IMR-90 (cell line): ENCODE measurements around the gene C1QTNF3. TPM values are rescaled to one million over a fixed set of nuclear protein-coding genes. Genes with fewer than 3 reads are reported as not detected.
A peak's percentile ranks its signal among the peaks of the same experiment; 100 is the strongest.

ENCODE experiments used
- ATAC-seq: fragments of 200-7000 bp; cut with Tn5 transposase; 2 replicates; pipeline ENCODE4 v1.9.1; 2020; ENCODE audit warnings: low read depth, mild to moderate bottlenecking, moderate library complexity
- BruUV-seq: library from RNA; stranded (reverse); fragments of 400-500 nt; replicated peaks from 2 replicates; lab custom pipeline; 2021; lab: Mats Ljungman, UMichigan
- CTCF ChIA-PET: fragments of 300-600 bp; formaldehyde crosslinking; extraction: SDS; loops from one replicate; lab custom pipeline; 2021; ENCODE audit warnings: antibody characterized with exemption; lab: Yijun Ruan, JAX
- POLR2A ChIA-PET: fragments of 300-600 bp; sonication (Branson Sonifier 250); formaldehyde crosslinking; loops from one replicate; lab custom pipeline; 2022; ENCODE audit warnings: antibody characterized with exemption; ENCODE audit not compliant: unreplicated experiment; lab: Charles Lee
- DNase-seq: peaks from one replicate; pipeline ENCODE4 v3.0.0; 2013
- H2AFZ ChIP-seq: replicated peaks from 2 replicates; pipeline ENCODE3; 2013; ENCODE audit warnings: low read length, mild to moderate bottlenecking; ENCODE audit not compliant: poor library complexity
- H2AK5ac ChIP-seq: 2 replicates; pipeline ENCODE4 v1.6.1; 2013; ENCODE audit warnings: low read depth, low read length, inconsistent platforms
- H2AK9ac ChIP-seq: replicated peaks from 2 replicates; pipeline ENCODE3; 2013; ENCODE audit warnings: mild to moderate bottlenecking, low read depth, low read length, moderate library complexity; ENCODE audit not compliant: poor library complexity
- H2BK120ac ChIP-seq: 2 replicates; pipeline ENCODE4 v1.6.1; 2013; ENCODE audit warnings: low read depth, low read length, inconsistent platforms
- H2BK15ac ChIP-seq: 3 replicates; pipeline ENCODE4 v1.6.1; 2013; ENCODE audit warnings: low read depth, low read length, inconsistent platforms
- H2BK20ac ChIP-seq: 2 replicates; pipeline ENCODE4 v1.6.1; 2013; ENCODE audit warnings: low read depth, mild to moderate bottlenecking, inconsistent platforms, low read length, moderate library complexity
- H2BK5ac ChIP-seq: 2 replicates; pipeline ENCODE4 v1.6.1; 2013; ENCODE audit warnings: mild to moderate bottlenecking, low read depth, low read length, inconsistent platforms; ENCODE audit not compliant: poor library complexity, severe bottlenecking
- H3K14ac ChIP-seq: replicated peaks from 2 replicates; pipeline ENCODE4 v1.6.1; 2013; ENCODE audit warnings: low read depth, low read length, inconsistent platforms
- H3K18ac ChIP-seq: 2 replicates; pipeline ENCODE4 v1.6.1; 2013; ENCODE audit warnings: low read depth, low read length, control low read depth
- H3K23ac ChIP-seq: 2 replicates; pipeline ENCODE4 v1.6.1; 2013; ENCODE audit warnings: low read depth, low read length, inconsistent platforms
- H3K27ac ChIP-seq: 2 replicates; pipeline ENCODE4 v1.5.1; 2013; ENCODE audit warnings: mild to moderate bottlenecking, control low read depth, low read length; ENCODE audit not compliant: insufficient read depth
- H3K27me3 ChIP-seq: 2 replicates; pipeline ENCODE4 v1.6.1; 2013; ENCODE audit warnings: low read length; ENCODE audit not compliant: control insufficient read depth, insufficient read depth
- H3K36me3 ChIP-seq: 2 replicates; pipeline ENCODE4 v1.6.1; 2013; ENCODE audit warnings: low read length, mixed read lengths; ENCODE audit not compliant: control insufficient read depth, insufficient read depth
- H3K4ac ChIP-seq: 2 replicates; pipeline ENCODE4 v1.6.1; 2013; ENCODE audit warnings: low read depth, low read length, inconsistent platforms
- H3K4me1 ChIP-seq: 2 replicates; pipeline ENCODE4 v1.6.1; 2013; ENCODE audit warnings: low read length, mixed read lengths; ENCODE audit not compliant: control insufficient read depth, insufficient read depth
- H3K4me2 ChIP-seq: 2 replicates; pipeline ENCODE4 v1.6.1; 2013; ENCODE audit warnings: low read depth, mild to moderate bottlenecking, control low read depth, low read length, moderate library complexity
- H3K4me3 ChIP-seq: 2 replicates; pipeline ENCODE4 v1.5.1; 2013; ENCODE audit warnings: low read depth, mild to moderate bottlenecking, control low read depth, low read length, moderate library complexity; ENCODE audit not compliant: insufficient read depth
- H3K56ac ChIP-seq: 2 replicates; pipeline ENCODE4 v1.6.1; 2013; ENCODE audit warnings: low read length, inconsistent platforms; ENCODE audit not compliant: insufficient read depth; ENCODE audit errors: extremely low read depth
- H3K79me1 ChIP-seq, 2 experiments: 2 replicates each; pipeline ENCODE4 v1.6.1; 2013; ENCODE audit warnings: low read length in 2 of 2, inconsistent platforms in 1 of 2, low read depth in 1 of 2
- H3K9ac ChIP-seq: 2 replicates; pipeline ENCODE4 v1.6.1; 2013; ENCODE audit warnings: low read depth, low read length, control low read depth
- H3K9me1 ChIP-seq: 2 replicates; pipeline ENCODE4 v1.6.1; 2013; ENCODE audit warnings: low read length, inconsistent platforms; ENCODE audit not compliant: insufficient read depth
- H3K9me3 ChIP-seq: 2 replicates; pipeline ENCODE4 v1.6.1; 2013; ENCODE audit warnings: low read length; ENCODE audit not compliant: control insufficient read depth, insufficient read depth
- H4K20me1 ChIP-seq: 2 replicates; pipeline ENCODE4 v1.6.1; 2013; ENCODE audit warnings: low read length, inconsistent platforms; ENCODE audit not compliant: insufficient read depth
- H4K5ac ChIP-seq: 2 replicates; pipeline ENCODE4 v1.6.1; 2013; ENCODE audit warnings: mild to moderate bottlenecking, low read depth, low read length, control low read depth
- H4K8ac ChIP-seq, 2 experiments: 2 replicates each; pipeline ENCODE4 v1.6.1; 2013; ENCODE audit warnings: low read depth in 2 of 2, low read length in 2 of 2, control low read depth in 1 of 2, inconsistent platforms in 1 of 2
- H4K91ac ChIP-seq: 2 replicates; pipeline ENCODE4 v1.6.1; 2013; ENCODE audit warnings: low read depth, low read length, inconsistent platforms; ENCODE audit not compliant: insufficient read depth
- BHLHE40 ChIP-seq: fragments of 150-350 bp; IDR thresholded peaks from 2 replicates; pipeline ENCODE4 v1.6.1; 2016; ENCODE audit warnings: mild to moderate bottlenecking, low read depth, low read length
- CEBPB ChIP-seq: IDR thresholded peaks from 2 replicates; pipeline ENCODE4 v1.6.1; 2012; ENCODE audit warnings: low read depth, low read length, improper control_type of control experiment
- WGBS, 2 experiments: methylation state at CpG; one replicate each; pipeline versions ENCODE4 v1.1.5 to v1.1.7; 2013; ENCODE audit warnings: missing lambda C conversion rate in 2 of 2; ENCODE audit not compliant: insufficient read length in 1 of 2; ENCODE audit errors: extremely low coverage in 2 of 2; 5-methylcytosine and 5-hydroxymethylcytosine counted together
- dilution Hi-C: fragments of 300-500 bp; cut with HindIII; formaldehyde crosslinking; loops from one replicate; pipeline ENCODE4 v1.14.3; 2018; ENCODE audit warnings: low sequenced_read_pairs; ENCODE audit not compliant: unreplicated experiment
- in situ Hi-C: fragments of 300-500 bp; cut with MboI; formaldehyde crosslinking; loops from 3 replicates; pipeline ENCODE4 v1.14.3; 2019; ENCODE audit warnings: low sequenced_read_pairs, inconsistent platforms, mixed read lengths
- intact Hi-C: fragments of 100-400 bp; cut with micrococcal nuclease; formaldehyde crosslinking; loops from 2 replicates; pipeline ENCODE4 v1.10.0; 2022
- polyA plus RNA-seq, 3 experiments: library from polyadenylated mRNA; depleted of rRNA; stranded (reverse); fragments of >200 nt; gene quantifications; 2 replicates each; pipeline ENCODE4 v1.2.3, GENCODE V29; 2012; ENCODE audit warnings: low replicate concordance in 1 of 3
- total RNA-seq: library from RNA; depleted of rRNA; stranded (reverse); fragments of >200 nt; gene quantifications from 2 replicates; pipeline ENCODE4 v1.2.3, GENCODE V29; 2012

C1QTNF3 gene
- total and polyA plus RNA-seq, 2 of the 4 experiments (the other 2 are of a cell fraction), result 1.0 to 1.4 TPM

DNA sequence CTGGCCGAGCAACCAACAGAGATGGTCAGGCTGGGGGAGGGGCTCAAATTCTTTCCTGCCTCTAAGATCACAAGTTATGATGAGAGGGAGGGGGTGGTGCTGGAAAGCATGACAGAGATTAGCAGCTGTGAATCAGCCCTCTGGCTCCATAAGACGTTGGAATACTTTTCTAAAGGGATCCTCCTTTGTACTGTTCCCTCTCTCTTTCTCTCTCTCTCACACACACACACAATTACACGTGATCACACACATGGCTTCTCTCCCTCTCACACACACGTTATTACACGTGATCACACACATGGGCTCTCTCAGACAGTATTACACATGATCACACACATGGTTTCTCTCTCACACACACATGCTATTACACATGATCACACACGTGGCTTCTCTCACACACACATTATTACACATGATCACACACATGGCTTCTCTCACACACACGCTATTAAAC, 58.3 kb downstream of the C1QTNF3 start, which contains the start of gene SLC45A2:
TSS of gene SLC45A2 (minus strand) at position 23 of the 454 bp plus-strand sequence. CDS start 110 bp downstream, outside the sequence.
- Histone ChIP-seq H3K56ac (no peak within 1 kb of the TSS), H3K4me3 (no peak within 1 kb of the TSS), H2AFZ (no peak within 1 kb of the TSS), H3K9me3 (peaks cover 2% of the 10 kb centered on the region; the same call in 1 of the 2 replicates), H3K14ac (peak within 1 kb of the TSS; percentile 55; the same call in 1 of the 2 replicates), H2AK9ac (peak within 1 kb of the TSS; percentile 65), H2BK15ac (no peak within 1 kb of the TSS), H3K4ac (no peak within 1 kb of the TSS), H3K9ac (no peak within 1 kb of the TSS), H4K5ac (no peak within 1 kb of the TSS), H3K36me3 (peaks cover 6% of the 10 kb centered on the region), H3K18ac (peak within 1 kb of the TSS; percentile 49; the same call in 1 of the 2 replicates), H4K8ac (no peak within 1 kb of the TSS), H3K79me1 (no peaks in the 10 kb centered on the region), H3K4me1 (peaks cover 4% of the 10 kb centered on the region; the same call in 1 of the 2 replicates), H2BK120ac (no peak within 1 kb of the TSS), H2AK5ac (no peak within 1 kb of the TSS; the same call in 1 of the 2 replicates), H2BK5ac (peak within 1 kb of the TSS; percentile 58), H3K9me1 (peaks cover 4% of the 10 kb centered on the region; the same call in 1 of the 2 replicates), H3K27me3 (no peaks in the 10 kb centered on the region), H2BK20ac (no peak within 1 kb of the TSS), H3K27ac (no peak within 1 kb of the TSS), H4K20me1 (no peaks in the 10 kb centered on the region), H3K4me2 (peak within 1 kb of the TSS; percentile 14; the same call in 1 of the 2 replicates), H3K23ac (no peak within 1 kb of the TSS), H4K91ac (no peak within 1 kb of the TSS)
- 67 to 100% methylated on average over 2 to 6 of the region's 7 CpGs for WGBS, 2 experiments
- no TSS peak for BruUV-seq
- TF ChIP-seq BHLHE40, result peak; percentile 18; the same call in 1 of the 2 replicates
- no peak for TF ChIP-seq CEBPB
- intact Hi-C loops, result no loop called here
- DNase-seq (peak; percentile 48), ATAC-seq (peak; percentile 50)
- ChIA-PET CTCF (no interaction called here), POLR2A (no interaction called here)
- dilution Hi-C loops, result no loop called here
- in situ Hi-C loops, result loop anchor here (25.0 kb wide), 1 partner anchor 903 kb away; no protein-coding TSS in a partner anchor
